GM12878 (cell line): ENCODE data around the gene TMEM131L. TPM values are rescaled to one million over a fixed set of nuclear protein-coding genes. Genes with fewer than 3 reads are reported as not detected.

Source experiments
- ASH2L ChIP-seq: fragments of 300-600, 200-600 bp; sonication (generic); IDR thresholded peaks from 2 replicates; pipeline ENCODE4 v1.6.1; 2017; ENCODE audit warnings: low read depth, mild to moderate bottlenecking, borderline replicate concordance
- CBFB ChIP-seq: IDR thresholded peaks from 2 replicates; pipeline ENCODE4 v1.6.1; 2016; ENCODE audit warnings: antibody characterized with exemption, low read depth
- E4F1 ChIP-seq: fragments of 450-650 bp; IDR thresholded peaks from 2 replicates; pipeline ENCODE4 v1.6.1; 2018; ENCODE audit warnings: borderline replicate concordance, mild to moderate bottlenecking; ENCODE audit not compliant: partially characterized antibody
- EED ChIP-seq: sonication (generic); IDR thresholded peaks from 2 replicates; pipeline ENCODE4 v1.6.1; 2016; ENCODE audit warnings: antibody characterized with exemption, low read depth
- EZH2 ChIP-seq: IDR thresholded peaks from 2 replicates; pipeline ENCODE4 v1.6.1; 2012; ENCODE audit warnings: low read depth, mild to moderate bottlenecking, control low read depth, inconsistent platforms, low read length, borderline replicate concordance; ENCODE audit not compliant: control insufficient read depth
- FOXM1 ChIP-seq: IDR thresholded peaks from 2 replicates; pipeline ENCODE4 v1.6.1; 2012; ENCODE audit warnings: low read depth, mild to moderate bottlenecking, inconsistent platforms, low read length, moderate library complexity
- GABPA ChIP-seq: IDR thresholded peaks from 2 replicates; pipeline ENCODE4 v1.6.1; 2014; ENCODE audit warnings: antibody characterized with exemption, low read depth, mild to moderate bottlenecking, inconsistent platforms
- GATAD2B ChIP-seq: fragments of 450-650 bp; conservative IDR thresholded peaks from 2 replicates; pipeline ENCODE4 v1.6.1; 2017; ENCODE audit warnings: low read depth, mild to moderate bottlenecking, moderate library complexity
- IKZF2 ChIP-seq, 2 experiments: fragments of 450-650 bp; IDR thresholded peaks; 2 replicates each; pipeline ENCODE4 v1.6.1; 2017; ENCODE audit warnings: mild to moderate bottlenecking in 2 of 2, moderate library complexity in 2 of 2
- MEF2B ChIP-seq: fragments of 450-650 bp; IDR thresholded peaks from 2 replicates; pipeline ENCODE4 v1.6.1; 2018; ENCODE audit warnings: mild to moderate bottlenecking, moderate library complexity; ENCODE audit not compliant: partially characterized antibody, poor library complexity, severe bottlenecking
- MLLT1 ChIP-seq: fragments of 450-650 bp; IDR thresholded peaks from 2 replicates; pipeline ENCODE4 v1.6.1; 2016; ENCODE audit warnings: mild to moderate bottlenecking
- PML ChIP-seq: IDR thresholded peaks from 2 replicates; pipeline ENCODE4 v1.6.1; 2012; ENCODE audit warnings: low read length, inconsistent platforms
- RB1 ChIP-seq: fragments of 450-650 bp; formaldehyde crosslinking; IDR thresholded peaks from 2 replicates; pipeline ENCODE4 v1.6.1; 2017; ENCODE audit warnings: mild to moderate bottlenecking, borderline replicate concordance
- SMC3 ChIP-seq: IDR thresholded peaks from 2 replicates; pipeline ENCODE4 v1.6.1; 2011; ENCODE audit warnings: low read length, improper control_type of control experiment, borderline replicate concordance
- STAT1 ChIP-seq: fragments of 450-650 bp; conservative IDR thresholded peaks from 2 replicates; pipeline ENCODE4 v1.6.1; 2014; ENCODE audit warnings: antibody characterized with exemption, mild to moderate bottlenecking
- SUPT20H ChIP-seq: IDR thresholded peaks from 2 replicates; pipeline ENCODE4 v1.6.1; 2011; ENCODE audit warnings: low read depth, mild to moderate bottlenecking, low read length, moderate library complexity, borderline replicate concordance; ENCODE audit not compliant: control insufficient read depth
- ZBTB11 ChIP-seq: fragments of 450-650 bp; formaldehyde crosslinking; IDR thresholded peaks from 2 replicates; pipeline ENCODE4 v1.5.0; 2022; ENCODE audit warnings: mild to moderate bottlenecking, missing genetic modification characterization
- ZSCAN29 ChIP-seq: fragments of 450-650 bp; IDR thresholded peaks from 2 replicates; pipeline ENCODE4 v1.6.1; 2017; ENCODE audit warnings: mild to moderate bottlenecking, moderate library complexity
- polyA plus RNA-seq, 11 experiments: library from polyadenylated mRNA; depleted of rRNA in 4 of 11; unstranded in 6 of 11; stranded (reverse) in 5 of 11; fragments of >200 nt; fragmentation: Nextera tagmentation in 4 of 11; fragmentation: Illumina TruSeq in 1 of 11; extraction: Ambion mirVana in 4 of 11; extraction: Trizol in 1 of 11; gene quantifications; 1 replicate in 1 of 11; 2 replicates in 10 of 11; pipeline versions ENCODE4 v1.2.1 to v1.2.3, GENCODE V29; 2011 to 2016; ENCODE audit warnings: inconsistent platforms in 2 of 11, missing spikeins in 2 of 11, low read depth in 1 of 11
- total RNA-seq, 4 experiments: library from RNA; depleted of rRNA in 3 of 4; stranded (reverse); fragments of >200 nt in 3 of 4; fragmentation: Illumina TruSeq in 1 of 4; extraction: Trizol in 1 of 4; gene quantifications; 2 replicates each; pipeline versions ENCODE4 v1.2.1 to v1.2.3, GENCODE V29; 2013 to 2021
- TF ChIP-seq, protein P1 (sequence below): fragments of 450-650 bp; IDR thresholded peaks from 2 replicates; pipeline ENCODE4 v1.6.1; 2014; ENCODE audit warnings: mild to moderate bottlenecking

TMEM131L gene
- total and polyA plus RNA-seq, 10 of the 15 experiments (the other 5 are each of a cell fraction or from before 2014, with no cell fraction given) = 8.5 to 101 (median 74.4) TPM

- TF ChIP-seq ZBTB11 (CRISPR knock-in tag) = no peak
- TF ChIP-seq, protein P1, sequence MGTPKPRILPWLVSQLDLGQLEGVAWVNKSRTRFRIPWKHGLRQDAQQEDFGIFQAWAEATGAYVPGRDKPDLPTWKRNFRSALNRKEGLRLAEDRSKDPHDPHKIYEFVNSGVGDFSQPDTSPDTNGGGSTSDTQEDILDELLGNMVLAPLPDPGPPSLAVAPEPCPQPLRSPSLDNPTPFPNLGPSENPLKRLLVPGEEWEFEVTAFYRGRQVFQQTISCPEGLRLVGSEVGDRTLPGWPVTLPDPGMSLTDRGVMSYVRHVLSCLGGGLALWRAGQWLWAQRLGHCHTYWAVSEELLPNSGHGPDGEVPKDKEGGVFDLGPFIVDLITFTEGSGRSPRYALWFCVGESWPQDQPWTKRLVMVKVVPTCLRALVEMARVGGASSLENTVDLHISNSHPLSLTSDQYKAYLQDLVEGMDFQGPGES = no peak
- TF ChIP-seq MEF2B = peak; percentile 47
- TF ChIP-seq CBFB = no peak
- TF ChIP-seq MLLT1 = no peak
- no peak for TF ChIP-seq EZH2
- TF ChIP-seq SMC3 = peak; percentile 59; the same call in 1 of the 2 replicates
- TF ChIP-seq GATAD2B = no peak
- no peak for TF ChIP-seq SUPT20H
- TF ChIP-seq RB1 = no peak
- TF ChIP-seq GABPA = no peak
- TF ChIP-seq STAT1 = no peak
- no peak for TF ChIP-seq ASH2L
- no peak for TF ChIP-seq E4F1
- peak; percentile 15 to 29; a peak in 2 of 4 replicates for TF ChIP-seq IKZF2 (IDR thresholded peaks at IDR 0.05)
- TF ChIP-seq EED = no peak
- peak; percentile 62; the same call in 1 of the 2 replicates for TF ChIP-seq FOXM1
- TF ChIP-seq ZSCAN29 = no peak
- TF ChIP-seq PML = no peak
Measured at GRCh38 chr4:153573881-153574802, 108.0 kb downstream of the TMEM131L start (continued).
